ENCODE data around the gene CGB8.
"Not testable (repeated sequence)": the region's sequence is repeated elsewhere in the genome, so short reads cannot be mapped to it uniquely, and the experiment has no call there.

DNA sequence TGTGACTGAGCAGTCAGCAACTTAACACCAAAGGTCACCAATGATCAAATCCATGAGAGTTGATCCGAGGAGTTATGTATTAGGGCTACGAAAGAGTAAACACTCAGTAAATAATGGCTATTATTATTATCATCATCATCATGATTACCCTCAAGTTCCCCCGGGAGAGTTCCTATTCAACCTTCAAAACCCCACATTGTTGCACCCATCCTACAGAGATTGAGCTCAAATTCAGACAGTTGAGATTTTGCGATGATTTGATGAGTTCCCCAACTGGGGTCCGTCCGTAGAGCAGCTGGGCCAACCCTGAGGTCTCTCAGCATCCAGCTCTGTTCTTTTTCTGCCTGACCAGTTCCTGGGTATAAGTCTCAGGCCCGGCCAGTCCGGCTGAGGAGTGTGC lies 10.8 kb downstream of the CGB8 start:
- TF ChIP-seq, protein P1, sequence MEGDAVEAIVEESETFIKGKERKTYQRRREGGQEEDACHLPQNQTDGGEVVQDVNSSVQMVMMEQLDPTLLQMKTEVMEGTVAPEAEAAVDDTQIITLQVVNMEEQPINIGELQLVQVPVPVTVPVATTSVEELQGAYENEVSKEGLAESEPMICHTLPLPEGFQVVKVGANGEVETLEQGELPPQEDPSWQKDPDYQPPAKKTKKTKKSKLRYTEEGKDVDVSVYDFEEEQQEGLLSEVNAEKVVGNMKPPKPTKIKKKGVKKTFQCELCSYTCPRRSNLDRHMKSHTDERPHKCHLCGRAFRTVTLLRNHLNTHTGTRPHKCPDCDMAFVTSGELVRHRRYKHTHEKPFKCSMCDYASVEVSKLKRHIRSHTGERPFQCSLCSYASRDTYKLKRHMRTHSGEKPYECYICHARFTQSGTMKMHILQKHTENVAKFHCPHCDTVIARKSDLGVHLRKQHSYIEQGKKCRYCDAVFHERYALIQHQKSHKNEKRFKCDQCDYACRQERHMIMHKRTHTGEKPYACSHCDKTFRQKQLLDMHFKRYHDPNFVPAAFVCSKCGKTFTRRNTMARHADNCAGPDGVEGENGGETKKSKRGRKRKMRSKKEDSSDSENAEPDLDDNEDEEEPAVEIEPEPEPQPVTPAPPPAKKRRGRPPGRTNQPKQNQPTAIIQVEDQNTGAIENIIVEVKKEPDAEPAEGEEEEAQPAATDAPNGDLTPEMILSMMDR (IDR thresholded peaks at IDR 0.05; ENCODE audit: low read depth, low read length), result not testable (repeated sequence)
- not testable (repeated sequence) for TF ChIP-seq MYC (IDR thresholded peaks at IDR 0.05; ENCODE audit: low read depth, low read length)
